Stimulated activated CD8-positive, alpha-beta memory T cell treated with anti-CD3 and anti-CD28 coated beads, Interleukin-4, amount 100 ng/mL, for 48 hours (primary cell): ENCODE measurements around the gene TTYH3.

Experiments
- DNase-seq: peaks from one replicate; pipeline ENCODE4 v3.0.0-alpha.2; 2020

Gene TTYH3

GRCh38 chr7:2711895-2712675 lies 80.3 kb downstream of the TTYH3 start:
- DNase-seq: no peak

DNA sequence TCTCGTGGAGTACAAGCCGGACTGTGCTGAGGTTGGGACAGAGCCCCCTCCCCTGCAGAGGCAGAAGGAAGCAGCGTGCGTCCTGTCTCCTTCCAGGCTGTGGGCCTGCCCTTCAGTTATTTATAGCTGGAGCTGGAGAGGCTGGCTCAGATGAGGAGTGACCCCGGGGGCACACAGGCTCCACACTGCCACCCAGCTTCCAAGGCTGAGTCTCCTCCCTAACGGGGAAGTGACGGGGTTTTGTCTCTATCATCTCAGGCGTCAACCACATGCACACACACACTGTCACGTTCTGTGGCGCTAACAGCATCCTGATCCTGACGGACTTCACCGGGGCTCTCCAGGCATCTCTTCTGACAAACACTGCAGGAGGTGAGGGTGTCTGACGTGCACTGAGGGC lies 81.6 kb downstream of the TTYH3 start:
- DNase-seq: no peak

DNA sequence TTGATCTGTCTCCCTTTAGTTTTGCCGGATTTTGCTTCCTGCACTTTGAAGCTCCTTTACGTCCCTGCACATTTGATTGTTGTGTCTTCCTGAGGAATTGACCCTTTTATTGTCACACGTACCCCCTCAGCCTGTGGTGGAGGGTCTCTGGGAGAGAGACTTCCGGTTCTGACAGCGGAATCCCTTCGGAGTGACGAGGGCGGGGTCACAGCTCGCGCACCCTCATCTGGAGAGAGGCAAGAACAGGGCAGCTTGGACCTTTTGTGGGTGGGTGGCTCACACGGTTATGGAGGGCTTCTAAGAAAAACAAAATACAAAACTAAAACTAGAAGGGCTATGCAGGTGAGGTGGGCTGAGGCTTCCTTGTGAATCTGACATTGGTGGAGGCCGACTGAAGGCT lies 82.2 kb downstream of the TTYH3 start:
- DNase-seq: no peak
